ENCODE measurements around the gene ABHD12B. TPM values are rescaled to one million over a fixed set of nuclear protein-coding genes. Genes with fewer than 3 reads are reported as not detected.

The ABHD12B gene
- total and polyA plus RNA-seq, 2 of the 13 experiments (the other 11 are each of a cell fraction or from before 2014, with no cell fraction given), result not detected

DNA sequence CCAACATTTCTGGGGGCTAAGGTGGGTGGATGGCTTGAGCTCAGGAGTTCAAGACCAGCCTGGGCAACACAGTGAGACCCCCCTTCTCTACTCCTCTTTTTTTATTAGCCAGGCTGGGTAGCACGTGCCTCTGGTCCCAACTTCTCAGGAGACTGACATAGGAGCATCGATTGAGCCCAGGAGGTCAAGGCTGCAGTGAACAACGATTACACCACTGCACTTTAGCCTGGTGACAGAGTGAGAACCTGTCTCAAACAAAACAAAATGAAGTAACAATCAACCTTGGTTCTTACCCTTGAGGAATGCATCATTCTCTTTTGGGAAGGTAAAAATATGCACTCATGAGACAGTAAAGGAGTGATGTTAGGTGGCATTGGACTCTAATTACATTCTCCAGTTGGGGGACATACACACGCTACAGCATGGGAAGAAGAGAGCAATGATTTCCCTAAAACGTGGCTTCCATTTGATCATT is 37.0 kb upstream of the ABHD12B start (continued):
- no peak for TF ChIP-seq ZNF260 (CRISPR knock-in tag; IDR thresholded peaks at IDR 0.05; ENCODE audit: borderline replicate concordance, low read depth)
- no peak for TF ChIP-seq IKZF1 (IDR thresholded peaks at IDR 0.05)
- TF ChIP-seq, protein P1, sequence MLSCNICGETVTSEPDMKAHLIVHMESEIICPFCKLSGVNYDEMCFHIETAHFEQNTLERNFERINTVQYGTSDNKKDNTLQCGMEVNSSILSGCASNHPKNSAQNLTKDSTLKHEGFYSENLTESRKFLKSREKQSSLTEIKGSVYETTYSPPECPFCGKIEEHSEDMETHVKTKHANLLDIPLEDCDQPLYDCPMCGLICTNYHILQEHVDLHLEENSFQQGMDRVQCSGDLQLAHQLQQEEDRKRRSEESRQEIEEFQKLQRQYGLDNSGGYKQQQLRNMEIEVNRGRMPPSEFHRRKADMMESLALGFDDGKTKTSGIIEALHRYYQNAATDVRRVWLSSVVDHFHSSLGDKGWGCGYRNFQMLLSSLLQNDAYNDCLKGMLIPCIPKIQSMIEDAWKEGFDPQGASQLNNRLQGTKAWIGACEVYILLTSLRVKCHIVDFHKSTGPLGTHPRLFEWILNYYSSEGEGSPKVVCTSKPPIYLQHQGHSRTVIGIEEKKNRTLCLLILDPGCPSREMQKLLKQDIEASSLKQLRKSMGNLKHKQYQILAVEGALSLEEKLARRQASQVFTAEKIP (CRISPR knock-in tag; IDR thresholded peaks at IDR 0.05; ENCODE audit: borderline replicate concordance), result no peak
- TF ChIP-seq ZNF790 (CRISPR knock-in tag; IDR thresholded peaks at IDR 0.05; ENCODE audit: borderline replicate concordance), result no peak
- TF ChIP-seq ZNF138 (CRISPR knock-in tag; IDR thresholded peaks at IDR 0.05; ENCODE audit: low read depth), result no peak
- TF ChIP-seq ATF7-NPFF (CRISPR knock-in tag; IDR thresholded peaks at IDR 0.05; ENCODE audit: low read depth), result no peak
- TF ChIP-seq, protein P2, sequence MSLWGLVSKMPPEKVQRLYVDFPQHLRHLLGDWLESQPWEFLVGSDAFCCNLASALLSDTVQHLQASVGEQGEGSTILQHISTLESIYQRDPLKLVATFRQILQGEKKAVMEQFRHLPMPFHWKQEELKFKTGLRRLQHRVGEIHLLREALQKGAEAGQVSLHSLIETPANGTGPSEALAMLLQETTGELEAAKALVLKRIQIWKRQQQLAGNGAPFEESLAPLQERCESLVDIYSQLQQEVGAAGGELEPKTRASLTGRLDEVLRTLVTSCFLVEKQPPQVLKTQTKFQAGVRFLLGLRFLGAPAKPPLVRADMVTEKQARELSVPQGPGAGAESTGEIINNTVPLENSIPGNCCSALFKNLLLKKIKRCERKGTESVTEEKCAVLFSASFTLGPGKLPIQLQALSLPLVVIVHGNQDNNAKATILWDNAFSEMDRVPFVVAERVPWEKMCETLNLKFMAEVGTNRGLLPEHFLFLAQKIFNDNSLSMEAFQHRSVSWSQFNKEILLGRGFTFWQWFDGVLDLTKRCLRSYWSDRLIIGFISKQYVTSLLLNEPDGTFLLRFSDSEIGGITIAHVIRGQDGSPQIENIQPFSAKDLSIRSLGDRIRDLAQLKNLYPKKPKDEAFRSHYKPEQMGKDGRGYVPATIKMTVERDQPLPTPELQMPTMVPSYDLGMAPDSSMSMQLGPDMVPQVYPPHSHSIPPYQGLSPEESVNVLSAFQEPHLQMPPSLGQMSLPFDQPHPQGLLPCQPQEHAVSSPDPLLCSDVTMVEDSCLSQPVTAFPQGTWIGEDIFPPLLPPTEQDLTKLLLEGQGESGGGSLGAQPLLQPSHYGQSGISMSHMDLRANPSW (CRISPR knock-in tag; IDR thresholded peaks at IDR 0.05; ENCODE audit: borderline replicate concordance), result no peak
- no peak for TF ChIP-seq RFX1 (IDR thresholded peaks at IDR 0.05)
- no peak for TF ChIP-seq ISX (CRISPR knock-in tag; conservative IDR thresholded peaks at IDR 0.05)
- TF ChIP-seq, protein P3, sequence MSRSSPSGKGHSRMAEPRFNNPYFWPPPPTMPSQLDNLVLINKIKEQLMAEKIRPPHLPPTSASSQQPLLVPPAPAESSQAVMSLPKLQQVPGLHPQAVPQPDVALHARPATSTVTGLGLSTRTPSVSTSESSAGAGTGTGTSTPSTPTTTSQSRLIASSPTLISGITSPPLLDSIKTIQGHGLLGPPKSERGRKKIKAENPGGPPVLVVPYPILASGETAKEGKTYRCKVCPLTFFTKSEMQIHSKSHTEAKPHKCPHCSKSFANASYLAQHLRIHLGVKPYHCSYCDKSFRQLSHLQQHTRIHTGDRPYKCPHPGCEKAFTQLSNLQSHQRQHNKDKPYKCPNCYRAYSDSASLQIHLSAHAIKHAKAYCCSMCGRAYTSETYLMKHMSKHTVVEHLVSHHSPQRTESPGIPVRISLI (CRISPR knock-in tag; IDR thresholded peaks at IDR 0.05; ENCODE audit: borderline replicate concordance), result peak; percentile 49; the same call in 1 of the 2 replicates
- TF ChIP-seq SP140L (CRISPR knock-in tag; IDR thresholded peaks at IDR 0.05; ENCODE audit: borderline replicate concordance), result no peak
- peak; percentile 36; the same call in 1 of the 2 replicates for TF ChIP-seq CHD4 (IDR thresholded peaks at IDR 0.05; ENCODE audit: borderline replicate concordance, low read length)
- no peak for TF ChIP-seq ZFP36L1 (CRISPR knock-in tag; IDR thresholded peaks at IDR 0.05)
- peak; percentile 40; the same call in 1 of the 2 replicates for TF ChIP-seq GFI1 (CRISPR knock-in tag; IDR thresholded peaks at IDR 0.05; ENCODE audit: borderline replicate concordance)
- TF ChIP-seq, protein P4, sequence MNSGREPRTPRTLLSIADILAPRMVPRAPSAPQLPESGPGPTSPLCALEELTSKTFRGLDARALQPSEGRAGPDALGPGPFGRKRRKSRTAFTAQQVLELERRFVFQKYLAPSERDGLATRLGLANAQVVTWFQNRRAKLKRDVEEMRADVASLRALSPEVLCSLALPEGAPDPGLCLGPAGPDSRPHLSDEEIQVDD (CRISPR knock-in tag; IDR thresholded peaks at IDR 0.05; ENCODE audit: borderline replicate concordance), result no peak
- TF ChIP-seq ISL2 (CRISPR knock-in tag; IDR thresholded peaks at IDR 0.05), result peak; percentile 37; the same call in 1 of the 2 replicates
- TF ChIP-seq RBM22 (optimal IDR thresholded peaks at IDR 0.05; ENCODE audit: low read length), result no peak
- no peak for TF ChIP-seq ZSCAN25 (CRISPR knock-in tag; IDR thresholded peaks at IDR 0.05)
- TF ChIP-seq, protein P5, sequence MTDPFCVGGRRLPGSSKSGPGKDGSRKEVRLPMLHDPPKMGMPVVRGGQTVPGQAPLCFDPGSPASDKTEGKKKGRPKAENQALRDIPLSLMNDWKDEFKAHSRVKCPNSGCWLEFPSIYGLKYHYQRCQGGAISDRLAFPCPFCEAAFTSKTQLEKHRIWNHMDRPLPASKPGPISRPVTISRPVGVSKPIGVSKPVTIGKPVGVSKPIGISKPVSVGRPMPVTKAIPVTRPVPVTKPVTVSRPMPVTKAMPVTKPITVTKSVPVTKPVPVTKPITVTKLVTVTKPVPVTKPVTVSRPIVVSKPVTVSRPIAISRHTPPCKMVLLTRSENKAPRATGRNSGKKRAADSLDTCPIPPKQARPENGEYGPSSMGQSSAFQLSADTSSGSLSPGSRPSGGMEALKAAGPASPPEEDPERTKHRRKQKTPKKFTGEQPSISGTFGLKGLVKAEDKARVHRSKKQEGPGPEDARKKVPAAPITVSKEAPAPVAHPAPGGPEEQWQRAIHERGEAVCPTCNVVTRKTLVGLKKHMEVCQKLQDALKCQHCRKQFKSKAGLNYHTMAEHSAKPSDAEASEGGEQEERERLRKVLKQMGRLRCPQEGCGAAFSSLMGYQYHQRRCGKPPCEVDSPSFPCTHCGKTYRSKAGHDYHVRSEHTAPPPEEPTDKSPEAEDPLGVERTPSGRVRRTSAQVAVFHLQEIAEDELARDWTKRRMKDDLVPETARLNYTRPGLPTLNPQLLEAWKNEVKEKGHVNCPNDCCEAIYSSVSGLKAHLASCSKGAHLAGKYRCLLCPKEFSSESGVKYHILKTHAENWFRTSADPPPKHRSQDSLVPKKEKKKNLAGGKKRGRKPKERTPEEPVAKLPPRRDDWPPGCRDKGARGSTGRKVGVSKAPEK (CRISPR knock-in tag; IDR thresholded peaks at IDR 0.05; ENCODE audit: borderline replicate concordance), result no peak
